ENCODE measurements around the gene CACNA2D4.

DNA sequence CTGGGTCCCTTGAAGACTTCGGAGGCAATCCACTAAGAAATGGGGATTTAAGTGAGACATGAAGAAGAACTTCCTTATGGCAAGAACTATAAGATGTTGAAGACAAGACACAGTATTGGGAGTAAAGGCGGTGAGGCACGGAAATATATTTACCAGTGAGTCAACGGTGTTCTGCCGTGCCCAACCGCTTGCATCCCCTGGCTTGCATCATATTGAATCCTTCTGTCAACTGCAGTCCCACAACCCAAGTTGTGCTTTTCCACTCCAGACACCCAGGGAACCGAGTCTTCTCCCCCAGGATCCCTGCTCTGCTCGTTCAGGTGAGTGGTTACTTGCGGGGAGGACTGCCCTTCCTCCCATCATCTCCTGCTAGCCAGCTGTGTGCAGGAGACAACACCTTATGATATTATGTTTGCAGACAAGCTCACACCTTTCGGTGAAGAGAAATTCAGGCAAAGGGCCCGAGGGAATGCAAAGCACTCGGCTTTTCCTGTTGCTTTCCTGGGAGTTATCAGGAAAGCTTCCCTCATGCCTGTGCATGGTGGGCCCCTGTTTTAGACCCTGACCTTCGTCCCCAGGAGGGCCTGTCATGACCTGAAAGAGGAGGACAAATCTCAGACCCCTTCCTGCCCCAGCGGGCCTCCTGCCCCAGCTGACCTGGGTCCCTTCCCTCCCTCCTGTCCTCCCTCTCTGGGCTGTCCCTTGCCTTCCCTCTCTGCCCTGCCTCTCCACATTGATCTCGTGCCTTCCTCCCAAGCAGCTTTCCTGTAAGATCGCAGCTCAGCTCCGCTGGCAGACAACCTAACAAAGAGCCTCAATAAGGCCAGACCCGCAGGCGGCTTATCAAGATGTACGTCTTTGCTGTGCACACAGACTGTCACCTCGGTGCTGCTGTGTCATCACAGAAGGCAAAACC is 102.4 kb downstream of the CACNA2D4 start:
- no peak for TF ChIP-seq POLR2AphosphoS5 (IDR thresholded peaks at IDR 0.05; ENCODE audit: low read depth, low read length)
- no peak for TF ChIP-seq SP5 (CRISPR knock-in tag; IDR thresholded peaks at IDR 0.05; ENCODE audit: borderline replicate concordance, low read depth)
